HG03469 (cell line): ENCODE data around the gene COL27A1.

Experiments
- ATAC-seq: cut with Tn5 transposase; IDR thresholded peaks from one replicate; pipeline ENCODE4 v1.9.1; 2021; ENCODE audit warnings: mild to moderate bottlenecking, moderate library complexity, moderate number of reproducible peaks; ENCODE audit not compliant: unreplicated experiment

COL27A1 gene

GRCh38 chr9:114155263-114155994 is at the start of gene COL27A1:
Gene COL27A1 (plus strand): TSS chr9:114155537. CDS start chr9:114155951, 414 bp downstream.
- ATAC-seq = no peak

DNA sequence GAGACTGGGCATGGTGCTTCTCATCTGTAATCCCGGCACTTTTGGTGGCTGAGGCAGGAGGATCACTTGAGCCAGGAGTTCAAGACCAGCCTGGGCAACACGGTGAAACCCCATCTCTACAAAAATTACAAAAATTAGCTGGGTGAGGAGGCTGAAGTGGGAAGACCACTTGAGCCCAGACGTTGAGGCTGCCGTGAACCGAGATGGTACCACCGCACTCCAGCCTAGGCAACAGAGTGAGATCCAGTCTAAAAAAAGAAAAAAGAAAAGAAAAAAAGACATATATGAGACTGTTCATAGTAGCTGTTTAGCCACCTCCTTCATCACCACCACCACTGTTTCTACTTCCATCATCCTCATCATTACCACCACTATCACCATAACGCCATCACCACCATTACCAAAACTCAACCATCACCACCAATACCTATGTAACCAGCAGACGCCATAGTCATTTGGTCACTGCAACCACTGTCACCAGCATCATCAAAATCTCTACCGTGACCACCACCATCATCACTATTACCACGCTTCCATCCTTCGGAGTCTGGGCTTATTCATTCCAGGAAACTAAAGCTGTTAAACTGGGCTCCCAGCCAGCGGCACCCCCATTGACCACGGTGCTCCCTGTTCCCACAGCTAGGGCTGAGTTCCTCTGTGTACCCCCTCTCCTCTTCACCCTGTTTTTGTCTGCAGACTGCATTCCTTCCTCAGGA is 47.9 kb upstream of the COL27A1 start:
- ATAC-seq = no peak

- no peak for ATAC-seq
Measured at GRCh38 chr9:114108016-114108833, 47.1 kb upstream of the COL27A1 start.

- ATAC-seq = no peak
Measured at GRCh38 chr9:114109124-114109523, 46.2 kb upstream of the COL27A1 start.

DNA sequence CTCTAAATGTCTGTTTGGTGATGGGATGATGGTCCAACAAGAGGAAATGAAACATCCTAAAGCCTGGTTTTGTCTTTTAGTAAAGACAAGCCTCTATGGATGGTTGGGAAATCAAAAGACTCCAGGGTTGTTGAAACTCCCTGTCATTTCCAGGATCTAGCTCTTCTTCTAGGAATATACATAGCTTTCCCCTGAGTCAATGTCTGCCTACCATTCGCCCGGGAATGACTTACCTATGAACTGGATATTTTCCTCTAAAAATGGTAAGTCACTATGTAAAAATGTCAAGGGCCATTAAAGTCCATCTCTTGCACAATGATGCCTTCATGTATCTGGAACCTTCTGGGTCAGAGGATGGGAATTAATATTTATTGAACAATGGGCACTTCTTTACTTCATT is 45.2 kb upstream of the COL27A1 start:
- ATAC-seq = no peak

DNA sequence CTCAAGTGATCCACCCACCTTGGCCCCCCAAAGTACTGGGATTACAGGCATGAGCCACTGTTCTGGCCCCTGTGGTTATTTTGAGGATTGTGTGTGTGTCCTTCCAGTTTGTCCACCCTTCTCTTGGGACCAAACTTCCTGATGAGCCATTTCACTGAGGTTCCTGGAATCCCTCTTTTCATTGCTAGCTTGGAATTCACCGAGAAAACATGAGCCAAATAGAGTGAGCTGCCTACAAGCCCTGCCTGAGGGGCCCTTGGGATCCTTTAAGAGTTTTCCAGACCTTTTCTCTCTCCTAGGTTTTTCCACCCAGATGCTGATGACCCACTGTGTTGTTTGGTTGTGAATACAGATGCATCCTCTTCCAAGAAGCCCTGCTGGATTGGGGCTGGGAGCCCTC is 43.0 kb upstream of the COL27A1 start:
- ATAC-seq = no peak

GRCh38 chr9:114112778-114113584 is 42.4 kb upstream of the COL27A1 start:
- ATAC-seq = no peak

DNA sequence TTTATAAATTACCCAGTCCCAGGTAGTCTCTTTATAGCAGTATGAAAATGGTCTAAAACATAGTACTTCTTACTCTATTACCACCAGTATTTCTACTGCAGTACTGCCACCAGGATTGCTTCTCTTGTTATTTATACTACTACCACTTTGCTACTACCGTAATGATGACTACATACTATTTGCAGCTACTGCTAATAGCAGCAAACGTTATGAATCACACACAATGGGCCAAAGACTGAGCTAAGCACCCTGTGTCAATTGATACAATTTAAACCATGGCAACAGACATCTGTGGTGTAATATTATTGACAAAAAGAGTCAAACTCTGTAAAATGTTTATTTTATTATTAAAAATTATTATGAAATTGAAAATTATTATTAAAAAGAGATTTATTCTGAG is 41.0 kb upstream of the COL27A1 start:
- no peak for ATAC-seq

DNA sequence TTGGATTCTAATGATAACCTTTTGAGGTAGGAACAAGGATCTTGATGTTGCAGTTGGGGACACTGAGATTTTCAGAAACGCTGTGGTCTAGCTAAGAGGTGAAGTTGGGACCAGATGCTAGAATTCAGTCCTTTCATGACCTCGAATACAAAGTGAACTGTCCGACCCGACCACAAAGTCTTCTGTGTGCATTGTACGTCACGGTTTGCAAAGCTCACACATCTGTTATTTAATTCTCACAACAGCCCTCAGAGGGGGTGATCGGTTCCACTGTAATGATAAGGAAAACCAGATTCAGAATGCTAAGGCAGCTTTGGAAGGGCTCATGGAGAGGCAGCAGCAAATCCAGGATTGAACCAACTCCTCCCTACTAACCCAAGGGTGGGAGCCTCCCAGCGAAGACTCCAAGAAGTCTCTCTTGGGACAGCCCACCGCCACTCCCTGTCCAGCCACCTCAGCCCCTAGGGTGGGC is 39.6 kb upstream of the COL27A1 start:
- ATAC-seq = no peak

GRCh38 chr9:114116126-114116747 is 39.1 kb upstream of the COL27A1 start:
- no peak for ATAC-seq

DNA sequence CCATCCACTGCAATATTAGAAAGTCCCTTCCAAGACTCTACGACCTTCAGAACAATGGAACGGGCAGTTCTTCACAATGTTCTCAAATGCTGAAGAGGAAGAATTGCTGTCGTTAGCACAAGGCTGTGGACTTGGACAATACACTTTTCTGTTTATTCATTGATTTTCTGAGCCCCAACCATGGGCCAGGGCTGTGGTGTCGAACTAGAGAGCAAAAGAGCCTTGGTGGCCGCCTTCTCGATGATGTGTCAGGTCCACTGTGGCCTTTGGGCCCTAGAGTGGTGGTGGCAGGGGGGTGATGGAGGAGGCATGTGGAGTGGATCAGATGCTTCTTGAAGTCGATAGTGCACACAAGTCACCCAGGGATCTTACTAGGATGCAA is 37.7 kb upstream of the COL27A1 start:
- ATAC-seq = no peak

DNA sequence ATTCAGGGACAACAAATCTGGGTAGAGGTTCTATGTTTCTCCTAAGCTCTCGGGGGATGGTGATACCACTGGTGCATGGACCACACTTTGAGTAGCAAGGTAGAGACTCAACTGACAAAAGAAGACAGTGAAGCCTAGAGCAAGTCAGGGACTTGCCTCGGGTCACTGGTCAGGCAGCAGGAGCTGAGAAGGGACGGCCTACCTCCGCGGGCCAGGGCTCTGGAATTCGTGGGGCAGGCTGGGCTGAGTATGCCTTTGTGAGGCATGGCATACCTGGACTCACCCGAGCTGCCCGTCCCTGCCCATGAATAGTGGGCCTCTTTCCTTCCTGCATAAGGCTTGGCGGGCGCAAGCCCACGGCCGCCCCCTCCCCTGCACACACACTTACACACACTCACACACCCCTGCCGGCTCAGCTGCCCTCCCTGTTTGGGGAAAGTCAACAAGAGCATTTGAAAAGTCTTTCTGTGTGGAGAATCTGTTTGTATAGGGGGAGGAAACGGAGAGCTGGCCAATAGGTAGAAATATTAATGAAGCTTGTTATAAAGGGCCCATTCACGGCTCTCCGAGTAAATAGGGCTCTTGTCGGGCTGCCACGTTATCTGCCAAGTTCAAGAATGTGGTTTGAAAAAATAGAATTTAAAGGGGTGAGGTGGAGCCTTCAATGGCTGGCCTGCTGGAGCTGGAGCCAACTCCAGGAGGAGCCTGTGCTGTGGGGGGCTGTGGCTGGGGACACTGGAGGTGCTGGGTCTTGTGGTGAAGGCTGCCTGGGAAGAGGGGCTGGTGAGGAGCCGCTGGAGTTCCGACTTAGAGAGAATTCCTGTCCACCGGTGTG is 37.1 kb upstream of the COL27A1 start:
- no peak for ATAC-seq

DNA sequence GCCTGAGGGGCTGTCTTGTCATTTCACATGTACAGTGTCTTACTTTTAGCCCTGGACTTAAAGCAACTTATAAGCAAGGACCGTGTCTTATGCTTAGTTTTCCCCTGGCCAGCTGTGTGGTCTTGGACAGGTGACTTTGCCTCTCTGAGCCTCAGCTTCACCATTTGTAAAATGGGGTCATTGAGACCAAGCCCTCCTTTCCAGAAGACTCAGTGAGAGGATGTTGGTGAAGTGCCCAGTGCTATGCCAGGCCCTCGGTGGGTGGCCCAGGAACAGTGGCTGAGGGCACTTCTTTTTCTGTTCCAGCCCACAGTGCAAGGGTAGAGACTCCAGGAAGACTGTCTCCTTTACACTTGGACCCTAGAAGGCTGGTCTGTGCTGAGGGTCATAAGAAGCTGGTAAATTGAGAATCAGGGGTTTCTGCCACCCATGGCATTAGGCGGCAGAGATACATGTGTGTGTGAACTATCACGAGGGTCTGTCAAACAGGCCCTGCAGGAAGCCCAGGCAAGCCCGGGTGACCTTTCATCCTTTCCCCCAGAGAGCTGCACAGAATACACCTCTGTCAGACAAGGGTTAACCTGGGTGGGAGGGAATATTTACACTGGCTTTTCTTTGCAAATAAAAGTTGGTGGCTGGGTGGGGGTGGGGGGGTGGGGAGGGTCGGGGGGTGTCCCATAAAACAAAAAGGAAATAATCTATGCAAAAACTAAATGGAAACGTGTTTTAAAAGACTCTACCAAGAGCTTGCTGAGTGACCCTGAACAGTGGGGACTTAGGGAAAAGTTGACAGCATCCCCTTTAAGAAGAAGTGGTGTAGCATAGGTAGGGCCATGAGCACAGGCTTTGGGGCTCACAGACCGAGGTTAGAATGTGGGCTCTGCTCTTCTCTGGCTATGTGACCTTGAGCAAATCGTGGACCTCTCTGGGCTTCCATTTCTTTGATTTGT is 35.8 kb upstream of the COL27A1 start:
- no peak for ATAC-seq

GRCh38 chr9:114120192-114121014 is 34.9 kb upstream of the COL27A1 start:
- ATAC-seq = no peak

DNA sequence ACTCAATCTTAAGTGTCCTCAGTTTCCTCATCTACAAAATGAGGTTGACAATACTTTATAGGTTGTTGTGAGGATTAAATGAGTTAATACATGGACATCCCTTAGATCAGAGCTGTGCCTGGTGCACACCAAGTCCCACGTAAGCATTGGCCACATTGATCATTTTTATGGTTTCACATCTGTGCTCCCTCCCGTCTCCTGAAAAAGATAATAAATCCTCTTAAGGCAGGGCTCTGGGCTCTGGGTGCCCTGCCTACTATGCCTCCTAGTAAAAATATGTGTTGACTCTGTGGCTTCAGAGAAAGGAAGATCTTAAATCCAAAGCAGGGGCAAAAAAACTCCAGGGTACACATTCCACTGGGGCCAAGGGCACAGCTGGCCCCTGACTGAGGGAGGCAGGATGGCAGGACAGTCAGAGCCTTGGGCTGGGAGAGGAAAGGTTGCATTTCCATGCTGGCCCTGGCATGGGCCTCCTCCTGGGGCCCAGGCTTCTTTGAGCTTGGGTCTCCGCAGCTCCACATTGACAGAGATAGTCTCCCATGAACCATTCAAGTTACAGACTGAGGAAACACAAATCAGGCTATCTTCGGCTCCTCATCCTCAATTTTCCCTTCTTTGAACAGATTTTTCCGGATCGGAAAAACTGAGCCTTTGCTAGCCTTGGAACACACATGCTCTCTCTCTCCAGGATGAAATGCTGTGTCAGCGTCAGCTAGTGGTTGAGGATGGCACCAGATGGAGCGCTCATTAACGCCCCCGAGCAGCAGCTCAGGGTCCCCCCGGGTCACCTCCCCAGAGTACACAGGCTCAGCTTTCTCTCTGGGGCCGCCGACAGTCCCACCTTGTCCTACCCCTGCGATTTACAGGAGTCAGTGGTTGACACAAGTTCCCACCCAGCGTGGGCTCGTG is 33.9 kb upstream of the COL27A1 start:
- no peak for ATAC-seq
